NCI-H226 (cell line): ENCODE results near the gene TSKU.

ENCODE experiments used
- DNase-seq: peaks from one replicate; pipeline ENCODE4 v3.0.0-alpha.2; 2015

TSKU gene

DNA sequence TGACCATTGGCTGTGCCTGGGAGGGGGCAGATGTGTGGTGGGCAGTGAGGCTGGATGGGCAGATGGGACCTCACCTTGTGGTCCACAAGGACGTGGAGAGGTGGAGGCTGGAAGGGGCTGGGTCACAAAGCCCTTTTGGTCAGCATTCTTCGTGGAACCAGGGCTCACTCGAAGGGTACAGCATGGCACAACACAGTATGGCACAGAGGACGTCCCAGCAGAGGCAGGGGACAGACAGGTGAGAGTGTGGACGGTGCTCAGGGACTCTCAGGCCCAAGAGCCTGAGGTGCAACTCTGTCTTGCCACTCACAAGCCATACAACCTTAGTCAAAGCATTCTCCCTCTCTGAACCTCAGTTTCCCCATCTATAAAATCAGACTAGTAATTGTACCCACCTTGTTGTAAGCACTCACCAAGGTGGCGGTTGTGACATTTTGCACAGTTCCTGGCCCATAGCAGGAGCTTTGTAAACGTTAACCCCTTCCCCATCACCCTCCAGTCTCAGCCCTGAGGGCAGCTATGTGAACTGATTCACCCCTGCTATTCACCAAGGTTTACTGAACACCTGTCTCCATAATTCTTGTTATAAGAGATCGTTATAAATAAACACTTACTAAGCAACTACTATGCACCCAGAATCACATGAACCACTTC, 11.6 kb upstream of the TSKU start:
- no peak for DNase-seq

DNA sequence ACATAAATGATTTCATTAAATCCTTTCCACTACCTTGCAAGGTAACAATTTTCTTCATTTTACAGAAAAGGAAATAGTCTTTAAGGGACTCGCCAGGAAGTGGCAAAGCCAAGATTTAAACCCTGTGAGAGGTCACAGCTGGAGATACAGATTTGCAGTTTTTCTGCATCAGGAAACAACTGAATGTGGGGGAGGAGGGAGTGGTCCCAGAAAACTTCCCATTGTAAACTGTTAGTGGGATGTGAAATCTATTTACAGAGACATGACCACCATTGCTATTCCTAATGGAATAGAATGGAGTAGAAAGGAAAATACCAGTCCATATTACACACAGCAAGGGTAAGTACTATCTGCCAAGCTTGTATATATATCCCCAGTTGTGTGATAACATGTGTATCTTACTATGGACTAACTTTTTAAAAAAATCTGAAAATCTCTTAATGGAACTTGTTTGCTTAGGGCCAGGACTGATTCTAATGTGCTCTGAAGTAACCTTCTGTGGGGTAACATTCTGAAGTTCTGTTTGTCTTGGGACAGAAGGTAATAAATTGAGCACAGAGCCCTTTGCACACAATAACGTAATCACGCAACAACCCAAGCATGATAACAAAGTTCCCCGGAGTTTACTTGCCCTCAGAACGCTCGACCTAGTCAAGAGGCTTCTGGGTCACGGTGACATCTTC, 10.9 kb upstream of the TSKU start:
- DNase-seq, result no peak

- no peak for DNase-seq
Measured at GRCh38 chr11:76772783-76773106, 10.4 kb upstream of the TSKU start.

- DNase-seq, result no peak
Measured at GRCh38 chr11:76773921-76774361, 9.2 kb upstream of the TSKU start.

DNA sequence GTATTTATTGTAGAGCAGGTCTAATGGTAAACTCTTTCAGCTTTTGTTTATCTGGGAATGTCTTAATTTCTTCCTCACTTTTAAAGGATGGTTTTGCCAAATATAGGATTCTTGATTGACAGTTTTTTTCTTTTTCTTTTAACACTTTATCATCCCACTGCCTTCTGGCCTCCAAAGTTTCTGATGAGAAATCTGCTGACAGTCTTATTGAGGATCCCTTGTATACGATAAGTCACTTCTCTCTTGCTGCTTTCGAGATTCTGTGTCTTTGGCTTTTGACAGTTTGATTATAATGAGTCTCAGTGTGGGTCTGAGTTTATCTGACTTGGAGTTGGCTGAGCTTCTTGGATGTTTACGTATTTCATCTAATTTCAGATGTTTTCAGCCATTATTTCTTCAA, 6.7 kb upstream of the TSKU start:
- DNase-seq, result no peak

DNA sequence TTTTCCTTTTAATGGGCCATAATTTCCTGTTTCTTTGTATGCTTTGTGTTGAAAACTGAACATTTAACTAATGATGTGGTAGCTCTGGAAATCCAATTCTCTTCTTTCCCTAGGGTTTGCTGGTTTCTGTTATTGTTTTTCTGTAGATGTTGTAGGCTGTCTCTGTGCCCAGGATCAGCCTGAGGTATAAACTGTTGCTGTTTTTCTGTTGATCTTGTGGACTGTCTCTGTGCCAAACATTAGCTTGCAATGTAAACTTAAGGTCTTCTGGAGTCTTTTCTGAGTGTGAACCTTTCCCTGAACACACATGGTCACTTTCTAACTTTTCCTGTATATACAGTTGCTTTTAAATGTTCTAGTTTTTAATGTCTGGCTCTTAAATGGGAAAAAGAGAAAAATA, 5.9 kb upstream of the TSKU start:
- DNase-seq, result no peak

GRCh38 chr11:76777876-76778275, 5.3 kb upstream of the TSKU start:
- no peak for DNase-seq

DNA sequence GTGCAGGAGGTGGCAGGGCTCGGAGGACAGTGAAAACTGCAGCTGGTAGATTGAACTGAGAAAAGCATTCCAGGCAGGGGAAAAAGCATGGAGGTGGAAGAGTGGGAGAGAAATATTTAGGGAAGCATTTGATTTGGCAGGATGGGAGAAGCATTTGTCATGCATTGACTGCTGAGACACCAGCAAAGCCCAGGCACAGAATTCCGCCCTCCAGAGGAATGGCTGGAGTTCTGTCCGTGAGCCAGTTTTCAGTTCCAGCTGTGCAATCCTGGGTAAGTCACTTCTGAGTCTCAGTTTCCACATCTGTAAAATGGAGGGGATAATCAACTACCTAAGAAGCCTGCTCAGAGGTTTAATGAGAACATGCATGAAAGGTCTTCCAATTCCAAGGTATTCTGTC, 4.3 kb upstream of the TSKU start:
- DNase-seq, result no peak

DNA sequence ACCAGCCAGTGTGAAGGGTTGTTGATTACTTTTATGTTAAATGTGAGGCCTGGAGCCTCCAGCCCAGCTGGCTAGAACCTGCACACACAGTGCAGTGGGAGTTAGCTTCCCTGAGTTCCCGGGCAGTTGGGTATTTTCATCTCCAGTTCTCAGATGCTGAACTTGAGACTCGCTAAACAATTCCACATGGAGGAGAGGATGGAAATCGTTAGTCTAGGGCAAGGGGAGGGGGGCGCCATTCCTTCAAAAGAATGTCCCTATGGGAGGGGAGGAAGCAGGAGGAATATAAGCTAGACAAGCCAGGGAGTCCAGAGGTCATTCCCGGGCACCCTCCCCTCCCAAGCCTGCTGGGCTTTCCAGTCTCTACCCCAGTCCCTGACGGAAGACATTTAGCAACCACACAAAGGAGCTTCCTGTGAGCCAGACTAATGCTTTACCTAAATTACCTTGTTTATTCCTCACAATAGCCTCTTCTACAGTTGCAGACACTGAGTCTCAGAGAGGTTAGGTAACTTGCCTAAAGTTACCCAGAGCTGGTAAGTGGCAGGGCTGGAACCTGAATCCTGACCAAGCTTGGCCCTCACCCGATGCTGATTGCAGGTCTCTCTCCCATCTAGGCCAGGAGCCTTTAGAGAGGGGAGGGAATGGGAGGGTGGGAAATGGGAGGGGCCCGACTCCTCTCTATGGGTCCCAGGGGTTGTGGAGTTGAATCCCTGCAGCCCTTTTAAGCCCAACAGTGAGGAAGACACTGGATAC, 1.9 kb upstream of the TSKU start:
- DNase-seq, result no peak

- no peak for DNase-seq
Measured at GRCh38 chr11:76781807-76782530, 1.2 kb upstream of the TSKU start.

GRCh38 chr11:76782531-76783293, 444 bp upstream of the TSKU start:
- peak; percentile 82 for DNase-seq

GRCh38 chr11:76783896-76784813, 999 bp downstream of the TSKU start:
- DNase-seq, result peak; percentile 60

- no peak for DNase-seq
Measured at GRCh38 chr11:76785513-76785912, 2.4 kb downstream of the TSKU start.

DNA sequence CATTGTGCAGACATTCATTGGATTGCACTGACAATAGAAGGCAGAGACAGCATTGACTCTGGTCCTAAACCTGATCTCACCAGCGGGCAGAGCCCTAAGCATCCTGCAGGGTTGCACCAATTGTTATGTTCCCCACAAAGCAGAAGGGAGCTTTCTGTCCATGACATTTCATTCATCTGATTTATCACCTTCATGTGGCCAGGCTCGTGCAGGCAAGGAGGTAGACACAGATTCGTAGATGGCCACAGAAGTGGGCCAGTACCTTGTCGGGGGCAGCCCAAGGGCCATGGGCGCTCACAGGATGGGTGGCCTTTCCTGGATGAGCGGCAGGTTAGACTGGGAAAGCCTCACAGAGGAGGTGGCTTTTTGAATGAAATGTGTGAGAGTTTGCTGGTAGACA, 2.9 kb downstream of the TSKU start:
- no peak for DNase-seq

- DNase-seq, result no peak
Measured at GRCh38 chr11:76786441-76787014, 3.4 kb downstream of the TSKU start.

GRCh38 chr11:76787271-76787670, 4.1 kb downstream of the TSKU start:
- no peak for DNase-seq

- DNase-seq, result no peak
Measured at GRCh38 chr11:76787911-76788596, 4.9 kb downstream of the TSKU start.

DNA sequence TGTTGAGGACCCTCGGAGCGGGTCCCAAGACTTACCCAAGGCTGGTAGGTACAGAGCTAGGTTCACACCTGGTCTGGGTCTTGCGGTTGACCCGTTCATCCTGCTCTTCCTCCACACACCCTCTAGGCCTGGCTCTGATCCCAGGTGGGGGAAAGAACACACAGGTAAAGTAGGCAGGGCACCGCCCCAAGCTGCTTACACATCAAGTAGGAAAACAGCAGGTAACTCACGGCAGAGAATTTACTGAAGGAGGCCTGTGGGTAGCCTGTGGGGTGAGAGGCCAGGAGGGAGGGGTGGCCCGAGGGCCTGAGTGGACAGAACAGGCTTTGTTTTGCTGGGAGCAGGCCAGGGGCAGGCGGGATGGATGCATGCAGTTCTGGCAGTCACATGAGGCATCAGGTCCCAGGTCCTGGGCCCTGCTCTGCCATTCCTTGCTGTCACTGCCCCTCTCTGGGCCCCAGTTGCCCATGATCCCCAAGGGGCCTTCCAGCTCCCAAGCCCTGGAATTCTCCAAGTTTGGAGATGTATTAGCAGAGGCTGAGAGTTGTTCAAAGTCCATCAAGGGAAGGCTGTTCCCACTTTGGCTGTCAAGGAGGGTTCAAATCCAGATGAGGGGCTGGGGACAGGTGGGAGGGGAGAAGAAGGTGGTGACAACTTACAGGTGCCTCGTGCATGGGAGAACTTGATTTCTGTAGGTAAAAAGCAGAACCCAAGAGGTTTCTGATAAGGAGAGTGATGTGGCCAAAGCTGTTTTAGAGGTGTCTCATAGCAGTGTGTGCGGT, 5.7 kb downstream of the TSKU start:
- DNase-seq, result no peak

GRCh38 chr11:76789443-76789719, 6.2 kb downstream of the TSKU start:
- DNase-seq, result no peak

GRCh38 chr11:76790251-76790650, 7.1 kb downstream of the TSKU start:
- no peak for DNase-seq
